Measurements from ENCODE around the gene AQP9. TPM values are rescaled to one million over a fixed set of nuclear protein-coding genes. Genes with fewer than 3 reads are reported as not detected.
A peak's percentile ranks its signal among the peaks of the same experiment; 100 is the strongest.

AQP9 gene
- total and polyA plus RNA-seq, 7 donors: 0.12 to 1.8 (median 0.45) TPM

GRCh38 chr15:58159827-58160386 is 21.7 kb downstream of the AQP9 start:
- no peaks in the 10 kb centered on the region for H3K4me1 ChIP-seq
- no peak overlapping the region for H3K4me3 ChIP-seq
- ATAC-seq (no peak), DNase-seq (no peak)
- no peaks in the 10 kb centered on the region for H3K9me3 ChIP-seq
- H3K27ac ChIP-seq: no peak overlapping the region
- TF ChIP-seq CTCF (IDR thresholded peaks at IDR 0.05): no peak
- 83 to 89% (median 85%) methylated on average over 6 of the region's 6 CpGs for WGBS, 3 donors
- H3K36me3 ChIP-seq (ENCODE audit: insufficient read depth in 1 of 2, low read depth in 1 of 2): no peaks in the 10 kb centered on the region
- intact Hi-C loops (cut with DNase I): no loop called here
- H3K27me3 ChIP-seq (ENCODE audit: insufficient read depth in 3 of 3, low read length in 2 of 3): peaks cover 0 to 11% (median 0%) of the 10 kb centered on the region in 3 donors

DNA sequence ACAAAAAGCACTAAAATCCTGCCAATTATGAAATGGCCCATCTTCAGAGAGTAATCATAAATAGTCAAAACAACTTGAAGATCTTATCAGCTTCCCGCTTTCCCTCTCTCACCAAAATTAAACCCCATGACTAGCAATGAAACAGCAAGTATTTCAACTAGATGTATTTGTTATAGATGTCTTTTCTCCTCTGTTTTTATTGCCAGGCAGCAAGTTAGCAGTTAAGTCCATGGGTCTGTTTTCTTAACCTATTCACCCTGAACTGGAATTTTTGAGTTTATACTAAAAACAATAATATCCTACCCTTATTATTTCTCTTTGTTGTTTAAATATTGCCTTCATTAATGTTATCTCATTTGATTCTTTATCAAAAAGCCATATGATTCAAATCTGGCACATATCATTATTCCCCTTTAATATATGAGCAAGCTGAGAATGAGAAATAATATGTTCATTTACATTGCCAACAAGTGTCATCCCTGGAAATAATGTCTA is 23.3 kb downstream of the AQP9 start:
- no peak overlapping the region for H3K27ac ChIP-seq
- TF ChIP-seq CTCF (IDR thresholded peaks at IDR 0.05): no peak
- H3K4me1 ChIP-seq: no peaks in the 10 kb centered on the region
- no peaks in the 10 kb centered on the region for H3K9me3 ChIP-seq
- 47 to 93% (median 89%) methylated on average over 1 of the region's 1 CpG for WGBS, 3 donors
- H3K4me3 ChIP-seq: no peak overlapping the region
- DNase-seq: no peak
- intact Hi-C loops (cut with DNase I): no loop called here
- peaks cover 0 to 11% (median 0%) of the 10 kb centered on the region in 3 donors for H3K27me3 ChIP-seq (ENCODE audit: insufficient read depth in 3 of 3, low read length in 2 of 3)
- ATAC-seq: no peak
- H3K36me3 ChIP-seq (ENCODE audit: insufficient read depth in 1 of 2, low read depth in 1 of 2): no peaks in the 10 kb centered on the region

DNA sequence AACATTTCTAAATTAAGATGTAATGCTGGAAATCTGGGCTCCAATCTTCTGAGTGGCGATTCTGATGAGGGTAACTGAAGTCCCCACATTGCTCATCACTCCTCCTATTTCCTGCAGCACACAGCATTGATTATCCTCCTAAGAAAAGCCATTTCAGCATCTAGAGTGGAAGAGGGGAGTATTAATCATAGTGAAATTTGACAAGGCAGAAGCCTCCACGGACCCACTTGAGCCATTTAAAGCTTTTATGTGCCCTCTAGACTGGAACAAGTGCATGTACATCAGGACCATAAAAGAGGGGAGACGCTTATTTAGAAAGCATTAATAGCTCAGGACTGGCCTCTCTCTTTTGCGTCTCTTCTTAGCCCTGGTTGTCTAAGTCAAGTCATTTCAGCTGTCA is 25.8 kb downstream of the AQP9 start:
- TF ChIP-seq CTCF (IDR thresholded peaks at IDR 0.05): no peak
- 61 to 74% (median 70%) methylated on average over 4 of the region's 4 CpGs for WGBS, 3 donors
- Histone ChIP-seq H3K9me3 (no peaks in the 10 kb centered on the region), H3K36me3 (ENCODE audit: insufficient read depth in 1 of 2, low read depth in 1 of 2) (no peaks in the 10 kb centered on the region), H3K27me3 (ENCODE audit: insufficient read depth in 3 of 3, low read length in 2 of 3) (peaks cover 0 to 14% (median 0%) of the 10 kb centered on the region in 3 donors), H3K4me1 (no peaks in the 10 kb centered on the region), H3K4me3 (no peak overlapping the region), H3K27ac (no peak overlapping the region)
- no peak for DNase-seq
- no peak for ATAC-seq
- intact Hi-C loops (cut with DNase I): no loop called here

GRCh38 chr15:58164926-58165325 is 26.7 kb downstream of the AQP9 start:
- H3K27me3 ChIP-seq (ENCODE audit: insufficient read depth in 3 of 3, low read length in 2 of 3): peaks cover 0 to 12% (median 1%) of the 10 kb centered on the region in 3 donors
- no peak for TF ChIP-seq CTCF (IDR thresholded peaks at IDR 0.05)
- ATAC-seq (no peak), DNase-seq (no peak)
- H3K9me3 ChIP-seq: no peaks in the 10 kb centered on the region
- 90 to 95% (median 93%) methylated on average over 1 of the region's 1 CpG for WGBS, 3 donors
- intact Hi-C loops (cut with DNase I): no loop called here
- H3K27ac ChIP-seq: no peak overlapping the region
- H3K4me1 ChIP-seq: no peaks in the 10 kb centered on the region
- H3K36me3 ChIP-seq (ENCODE audit: insufficient read depth in 1 of 2, low read depth in 1 of 2): no peaks in the 10 kb centered on the region
- no peak overlapping the region for H3K4me3 ChIP-seq

GRCh38 chr15:58165661-58166060 is 27.5 kb downstream of the AQP9 start:
- no peaks in the 10 kb centered on the region for H3K4me1 ChIP-seq
- no peak overlapping the region for H3K27ac ChIP-seq
- ATAC-seq: no peak
- peaks cover 0 to 12% (median 2%) of the 10 kb centered on the region in 3 donors for H3K27me3 ChIP-seq (ENCODE audit: insufficient read depth in 3 of 3, low read length in 2 of 3)
- DNase-seq: peak in 1 of 2 donors; percentile 14
- intact Hi-C loops (cut with DNase I): no loop called here
- TF ChIP-seq CTCF (IDR thresholded peaks at IDR 0.05): no peak
- H3K36me3 ChIP-seq (ENCODE audit: insufficient read depth in 1 of 2, low read depth in 1 of 2): no peaks in the 10 kb centered on the region
- no peak overlapping the region for H3K4me3 ChIP-seq
- H3K9me3 ChIP-seq: no peaks in the 10 kb centered on the region

Data from psoas muscle (tissue), 8 donors.